WTC11 (cell line): Measurements from ENCODE around the gene TFF2.

ENCODE experiments used
- CTCF ChIP-seq: fragments of 200-600 bp; IDR thresholded peaks from 2 replicates; pipeline ENCODE4 v1.8.0; 2022; ENCODE audit warnings: antibody characterized with exemption
- ELF4 ChIP-seq: sonication (generic); formaldehyde crosslinking; IDR thresholded peaks from 2 replicates; pipeline ENCODE4 v1.8.1; 2022; ENCODE audit warnings: low read depth, mild to moderate bottlenecking, moderate library complexity, missing genetic modification reagents
- HMGXB4 ChIP-seq: sonication (generic); formaldehyde crosslinking; IDR thresholded peaks from 2 replicates; pipeline ENCODE4 v1.8.1; 2023; ENCODE audit warnings: mild to moderate bottlenecking, moderate library complexity, missing genetic modification reagents
- NR1H2 ChIP-seq: sonication (generic); formaldehyde crosslinking; IDR thresholded peaks from 2 replicates; pipeline ENCODE4 v1.9.0; 2021; ENCODE audit warnings: mild to moderate bottlenecking, moderate library complexity, missing genetic modification reagents
- USF2 ChIP-seq: sonication (generic); formaldehyde crosslinking; IDR thresholded peaks from 2 replicates; pipeline ENCODE4 v1.8.1; 2023; ENCODE audit warnings: mild to moderate bottlenecking, missing genetic modification reagents, moderate library complexity
- ZBTB43 ChIP-seq: sonication (generic); formaldehyde crosslinking; IDR thresholded peaks from 2 replicates; pipeline ENCODE4 v1.8.1; 2023; ENCODE audit warnings: mild to moderate bottlenecking, missing genetic modification reagents

- TF ChIP-seq USF2 (CRISPR knock-in tag) (no peak), CTCF (no peak), HMGXB4 (CRISPR knock-in tag) (no peak), ZBTB43 (CRISPR knock-in tag) (no peak), ELF4 (CRISPR knock-in tag) (no peak), NR1H2 (CRISPR knock-in tag) (no peak)
Observed at GRCh38 chr21:42300956-42301355, 49.8 kb downstream of the TFF2 start.
